OCI-LY3 (cell line): ENCODE measurements around the gene GUCY1A2.
"Not testable (repeated sequence)": the region's sequence is repeated elsewhere in the genome, so short reads cannot be mapped to it uniquely, and the experiment has no call there.

Source experiments
- H2AFZ ChIP-seq: fragments of 200-600, 300-600 bp; shearing (Covaris generic); 2 replicates; pipeline ENCODE4 v1.6.0; 2014; ENCODE audit warnings: antibody characterized with exemption, low read depth, low read length
- H3K27ac ChIP-seq: fragments of 200-600, 300-600 bp; sonication (generic); 2 replicates; pipeline ENCODE4 v1.5.1; 2014; ENCODE audit warnings: mild to moderate bottlenecking, low read length, moderate library complexity, mixed read lengths
- H3K27me3 ChIP-seq: fragments of 200-600, 300-600 bp; sonication (generic); 2 replicates; pipeline ENCODE4 v1.6.1; 2014; ENCODE audit warnings: low read depth, low read length, mixed read lengths
- H3K36me3 ChIP-seq: fragments of 200-600, 300-600 bp; sonication (generic); replicated peaks from 2 replicates; pipeline ENCODE3; 2014; ENCODE audit warnings: low read depth, low read length, mixed read lengths
- H3K4me1 ChIP-seq: fragments of 300-600, 200-600 bp; sonication (generic); 2 replicates; pipeline ENCODE4 v1.6.1; 2014; ENCODE audit warnings: low read length, mixed read lengths
- H3K4me2 ChIP-seq: fragments of 200-600, 300-600 bp; sonication (generic); 2 replicates; pipeline ENCODE4 v1.6.1; 2014; ENCODE audit warnings: low read length, mixed read lengths
- H3K4me3 ChIP-seq: fragments of 300-600, 200-600 bp; sonication (generic); 2 replicates; pipeline ENCODE4 v1.5.1; 2014; ENCODE audit warnings: antibody characterized with exemption, mild to moderate bottlenecking, low read length, moderate library complexity
- H3K79me2 ChIP-seq: fragments of 300-600, 200-600 bp; shearing (Covaris generic); 2 replicates; pipeline ENCODE4 v1.6.1; 2014; ENCODE audit warnings: mild to moderate bottlenecking, low read length, mixed read lengths
- H3K9ac ChIP-seq: fragments of 300-600, 200-600 bp; shearing (Covaris generic); 2 replicates; pipeline ENCODE4 v1.6.0; 2014; ENCODE audit warnings: mild to moderate bottlenecking, low read length, moderate library complexity
- H3K9me3 ChIP-seq: fragments of 200-600, 300-600 bp; shearing (Covaris generic); 2 replicates; pipeline ENCODE4 v1.6.1; 2014; ENCODE audit warnings: low read length, mixed read lengths; ENCODE audit not compliant: insufficient read depth
- H4K20me1 ChIP-seq: fragments of 200-600, 300-600 bp; sonication (generic); 2 replicates; pipeline ENCODE4 v1.6.1; 2016; ENCODE audit warnings: low read length, mixed read lengths; ENCODE audit not compliant: insufficient read depth
- CTCF ChIP-seq: fragments of 200-600, 300-600 bp; sonication (generic); IDR thresholded peaks from 2 replicates; pipeline ENCODE4 v1.5.1; 2014; ENCODE audit warnings: antibody characterized with exemption, low read length, low read depth
- EZH2phosphoT487 ChIP-seq: fragments of 200-600 bp; shearing (Covaris generic); IDR thresholded peaks from 2 replicates; pipeline ENCODE4 v1.6.1; 2018; ENCODE audit warnings: antibody characterized with exemption, mixed run types, low read depth

Gene GUCY1A2

DNA sequence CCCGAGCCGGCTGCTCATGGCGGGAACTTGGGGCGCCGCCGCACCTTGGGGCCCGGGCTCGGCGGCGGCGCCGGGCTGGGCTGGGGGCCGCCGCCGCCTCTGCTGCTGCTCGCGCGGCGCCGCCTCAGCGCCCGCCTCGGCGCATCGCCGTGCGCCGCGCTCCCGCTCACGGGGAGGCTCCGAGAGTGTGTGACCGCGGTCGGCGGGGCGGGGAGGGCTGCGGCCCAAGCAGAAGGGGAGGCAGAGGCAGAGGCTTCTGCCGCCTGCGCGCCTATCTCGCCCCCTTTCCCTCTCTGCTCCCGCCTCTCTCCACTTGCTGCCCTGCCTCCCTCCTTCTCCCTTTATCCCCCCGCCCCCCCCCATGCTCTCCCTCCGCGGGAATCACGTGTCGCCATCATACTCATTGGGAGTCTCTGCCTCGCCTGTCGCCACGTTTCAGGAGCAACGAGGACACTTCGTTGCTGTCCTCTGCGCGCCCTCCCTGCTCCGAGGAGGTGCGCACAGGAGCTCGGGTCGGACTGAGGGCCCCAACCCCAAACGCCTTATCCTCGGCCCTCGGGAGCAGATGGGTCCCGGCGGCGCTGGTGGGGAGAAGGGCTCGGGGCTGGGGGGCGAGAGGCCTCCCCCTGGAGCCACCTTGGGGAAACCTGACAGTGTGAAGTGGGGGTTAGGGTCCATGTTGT, at the start of gene GUCY1A2:
Gene GUCY1A2 (minus strand): TSS at position 258 of the 683 bp plus-strand sequence. CDS start 421 bp downstream, outside the sequence.
- no peaks in the 10 kb centered on the region for H3K27me3 ChIP-seq
- H3K9ac ChIP-seq: no peak within 1 kb of the TSS
- no peaks in the 10 kb centered on the region for H3K79me2 ChIP-seq
- no peaks in the 10 kb centered on the region for H3K9me3 ChIP-seq
- H2AFZ ChIP-seq: no peak within 1 kb of the TSS
- H3K36me3 ChIP-seq: no peaks in the 10 kb centered on the region
- no peak within 1 kb of the TSS for H3K4me2 ChIP-seq
- H3K27ac ChIP-seq: no peak within 1 kb of the TSS
- H4K20me1 ChIP-seq: no peaks in the 10 kb centered on the region
- H3K4me3 ChIP-seq: no peak within 1 kb of the TSS
- TF ChIP-seq EZH2phosphoT487: no peak
- TF ChIP-seq CTCF: no peak
- no peaks in the 10 kb centered on the region for H3K4me1 ChIP-seq

DNA sequence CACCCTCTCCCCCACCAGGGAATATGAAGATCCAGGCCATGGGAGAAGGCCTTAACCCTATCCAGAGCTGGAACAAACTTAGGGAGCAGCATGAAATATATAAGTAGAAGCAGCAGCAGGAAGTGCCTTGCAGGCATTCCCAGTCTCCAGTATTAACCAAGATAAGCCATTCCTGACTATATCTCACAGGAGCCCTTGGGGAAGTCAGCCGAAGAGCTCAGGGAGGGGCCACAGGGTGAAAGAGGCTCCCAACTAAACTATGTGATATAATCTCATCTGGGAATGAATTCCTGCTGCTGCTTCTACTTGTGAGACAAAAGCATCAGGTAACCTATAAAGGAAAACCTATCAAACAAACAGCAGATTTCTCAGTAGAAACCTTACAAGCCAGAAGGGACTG, 36.1 kb upstream of the GUCY1A2 start:
- no peaks in the 10 kb centered on the region for H3K4me1 ChIP-seq
- H3K9ac ChIP-seq: no peak overlapping the region
- no peaks in the 10 kb centered on the region for H3K36me3 ChIP-seq
- H3K4me2 ChIP-seq: no peak overlapping the region
- no peaks in the 10 kb centered on the region for H3K79me2 ChIP-seq
- H3K27me3 ChIP-seq: no peaks in the 10 kb centered on the region
- TF ChIP-seq CTCF (no peak), EZH2phosphoT487 (no peak)
- H2AFZ ChIP-seq: no peak overlapping the region
- H3K9me3 ChIP-seq: no peaks in the 10 kb centered on the region
- no peak overlapping the region for H3K27ac ChIP-seq
- H4K20me1 ChIP-seq: no peaks in the 10 kb centered on the region
- no peak overlapping the region for H3K4me3 ChIP-seq

- H3K36me3 ChIP-seq, H3K79me2 ChIP-seq, H3K9me3 ChIP-seq, H3K9ac ChIP-seq, H3K4me1 ChIP-seq, H3K4me3 ChIP-seq, H2AFZ ChIP-seq, H3K4me2 ChIP-seq, H3K27ac ChIP-seq, H4K20me1 ChIP-seq, H3K27me3 ChIP-seq: not testable (repeated sequence)
These were observed 33.1 kb upstream of the GUCY1A2 start for GRCh38 chr11:107051332-107051731.

DNA sequence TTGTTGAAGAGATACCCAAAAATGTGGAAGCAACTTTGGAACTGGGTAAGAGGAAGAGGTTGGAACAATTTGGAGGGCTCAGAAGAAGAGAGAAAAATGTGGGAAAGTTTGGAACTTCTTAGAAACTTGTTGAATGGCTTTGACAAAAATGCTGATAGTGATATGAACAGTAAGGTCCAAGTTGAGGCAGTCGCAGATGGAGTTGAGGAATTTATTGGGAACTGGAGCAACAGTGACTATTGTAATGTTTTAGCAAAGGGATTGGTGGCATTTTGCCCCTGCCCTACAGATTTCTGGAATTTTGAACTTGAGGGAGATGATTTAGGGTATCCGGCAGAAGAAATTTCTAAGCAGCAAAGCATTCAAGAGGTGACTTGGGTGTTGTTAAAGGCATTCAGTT, 32.6 kb upstream of the GUCY1A2 start:
- not testable (repeated sequence) for H3K9ac ChIP-seq, H3K36me3 ChIP-seq, H3K4me3 ChIP-seq, H3K79me2 ChIP-seq, H3K4me2 ChIP-seq, H3K27ac ChIP-seq, H2AFZ ChIP-seq, H3K9me3 ChIP-seq, H4K20me1 ChIP-seq, H3K4me1 ChIP-seq, H3K27me3 ChIP-seq

- Histone ChIP-seq H3K9me3 (no peaks in the 10 kb centered on the region), H3K27ac (no peak overlapping the region), H3K4me2 (no peak overlapping the region), H3K9ac (no peak overlapping the region), H3K79me2 (no peaks in the 10 kb centered on the region), H3K4me1 (no peaks in the 10 kb centered on the region), H2AFZ (no peak overlapping the region), H3K27me3 (no peaks in the 10 kb centered on the region), H3K4me3 (no peak overlapping the region), H3K36me3 (no peaks in the 10 kb centered on the region), H4K20me1 (no peaks in the 10 kb centered on the region)
- no peak for TF ChIP-seq CTCF
- no peak for TF ChIP-seq EZH2phosphoT487
These were observed 31.8 kb upstream of the GUCY1A2 start for GRCh38 chr11:107050121-107050520.
